Lung (tissue), 12 donors: ENCODE data around the gene MYL12B. TPM values are rescaled to one million over a fixed set of nuclear protein-coding genes. Genes with fewer than 3 reads are reported as not detected.

Experiments
- ATAC-seq: fragments of 200-7000 bp; cut with Tn5 transposase; one replicate; pipeline ENCODE4 v1.9.1; 2020; ENCODE audit warnings: moderate number of reproducible peaks; ENCODE audit not compliant: insufficient read depth, low FRiP score
- DNase-seq, 3 donors: peaks; one replicate each; pipeline ENCODE4 v3.0.0-alpha.2; 2013 to 2017
- H3K27ac ChIP-seq, 2 donors: one replicate each; pipeline ENCODE4 v1.5.1; 2013; ENCODE audit warnings: mild to moderate bottlenecking in 2 of 2, moderate library complexity in 2 of 2, control low read depth in 1 of 2, inconsistent platforms in 1 of 2, low read depth in 1 of 2, low read length in 1 of 2
- H3K27me3 ChIP-seq, 3 donors: one replicate each; pipeline ENCODE4 v1.5.1; 2013; ENCODE audit warnings: low read length in 2 of 3; ENCODE audit not compliant: control insufficient read depth in 3 of 3, insufficient read depth in 3 of 3
- H3K36me3 ChIP-seq, 4 donors: one replicate each; pipeline ENCODE4 v1.5.1; 2013; ENCODE audit warnings: low read length in 4 of 4, mild to moderate bottlenecking in 1 of 4, moderate library complexity in 1 of 4; ENCODE audit not compliant: control insufficient read depth in 4 of 4, insufficient read depth in 4 of 4
- H3K4me1 ChIP-seq, 5 donors: one replicate each; pipeline ENCODE4 v1.5.1; 2013; ENCODE audit warnings: low read length in 5 of 5, mild to moderate bottlenecking in 2 of 5, moderate library complexity in 1 of 5; ENCODE audit not compliant: control insufficient read depth in 5 of 5, insufficient read depth in 5 of 5
- H3K4me3 ChIP-seq: one replicate; pipeline ENCODE4 v1.5.1; 2013; ENCODE audit warnings: mild to moderate bottlenecking, control low read depth, moderate library complexity
- H3K9ac ChIP-seq, 2 donors: one replicate each; pipeline ENCODE4 v1.5.1; 2013; ENCODE audit warnings: low read length in 2 of 2, control low read depth in 1 of 2; ENCODE audit not compliant: insufficient read depth in 1 of 2
- H3K9me3 ChIP-seq, 4 donors: one replicate each; pipeline ENCODE4 v1.5.1; 2013; ENCODE audit warnings: low read length in 3 of 4, mild to moderate bottlenecking in 1 of 4, moderate library complexity in 1 of 4; ENCODE audit not compliant: control insufficient read depth in 4 of 4, insufficient read depth in 3 of 4
- CTCF ChIP-seq: IDR thresholded peaks from 2 replicates; pipeline ENCODE4 v1.5.1; 2012; ENCODE audit warnings: mild to moderate bottlenecking; ENCODE audit errors: control extremely low read depth, extremely low read depth
- WGBS, 2 donors: extraction: QIAGEN DNeasy Blood & Tissue Kit; methylation state at CpG; one replicate each; pipeline ENCODE4 v1.1.7; 2013; 5-methylcytosine and 5-hydroxymethylcytosine counted together
- polyA plus RNA-seq, 2 donors: library from polyadenylated mRNA; stranded (reverse); fragments of 200-250 nt; gene quantifications; one replicate each; pipeline ENCODE4 v1.2.1, GENCODE V29; 2013
- total RNA-seq, 2 donors: library from RNA; depleted of rRNA in 1 of 2; stranded (reverse); fragments of >200 nt in 1 of 2; gene quantifications; one replicate each; pipeline ENCODE4 v1.2.1, GENCODE V29; 2014 to 2021
- donor health status: control.
- donor health status: control.
- donor health status: Bipolar disorder and iron deficiency.
- donor health status: healthy.
- donor health status: DM: yes; HTN: yes; CAD: no.

Gene MYL12B
- total and polyA plus RNA-seq, 4 donors: 249 to 1,047 (median 418) TPM

GRCh38 chr18:3214855-3215637 is 46.9 kb upstream of the MYL12B start:
- no peak for TF ChIP-seq CTCF
- peaks cover 0 to 15% (median 0%) of the 10 kb centered on the region in 5 donors for H3K4me1 ChIP-seq
- H3K4me3 ChIP-seq: no peak overlapping the region
- ATAC-seq (no peak), DNase-seq (no peak)
- H3K9ac ChIP-seq: no peak overlapping the region
- peak overlapping the region in 1 of 2 donors; percentile 54 for H3K27ac ChIP-seq
- no peaks in the 10 kb centered on the region for H3K27me3 ChIP-seq
- 97% methylated on average over 36 of the region's 36 CpGs for WGBS, 2 donors
- peaks cover 0 to 4% (median 0%) of the 10 kb centered on the region in 4 donors for H3K36me3 ChIP-seq
- no peaks in the 10 kb centered on the region for H3K9me3 ChIP-seq

GRCh38 chr18:3216987-3217386 is 44.9 kb upstream of the MYL12B start:
- Histone ChIP-seq H3K27me3 (no peaks in the 10 kb centered on the region), H3K4me1 (peaks cover 0 to 17% (median 0%) of the 10 kb centered on the region in 5 donors), H3K9me3 (no peaks in the 10 kb centered on the region), H3K36me3 (no peaks in the 10 kb centered on the region), H3K4me3 (no peak overlapping the region), H3K27ac (peak overlapping the region in 1 of 2 donors; percentile 83), H3K9ac (no peak overlapping the region)
- ATAC-seq: no peak
- DNase-seq: no peak
- no peak for TF ChIP-seq CTCF
- WGBS, 2 donors: 76 to 78% methylated on average over 5 of the region's 5 CpGs

GRCh38 chr18:3217948-3218647 is 43.8 kb upstream of the MYL12B start:
- no peak overlapping the region for H3K4me3 ChIP-seq
- WGBS, 2 donors: 55 to 64% methylated on average over 3 of the region's 3 CpGs
- no peaks in the 10 kb centered on the region for H3K9me3 ChIP-seq
- H3K27me3 ChIP-seq: no peaks in the 10 kb centered on the region
- H3K36me3 ChIP-seq: no peaks in the 10 kb centered on the region
- ATAC-seq (no peak), DNase-seq (peak in 2 of 3 donors; percentile 18 to 51)
- TF ChIP-seq CTCF: no peak
- H3K9ac ChIP-seq: no peak overlapping the region
- peak overlapping the region in 1 of 2 donors; percentile 83 for H3K27ac ChIP-seq
- peaks cover 0 to 12% (median 0%) of the 10 kb centered on the region in 5 donors for H3K4me1 ChIP-seq
